Heart left ventricle (tissue), 16 donors: Measurements from ENCODE around the gene TMEM248. TPM values are rescaled to one million over a fixed set of nuclear protein-coding genes. Genes with fewer than 3 reads are reported as not detected.

Source experiments
- ATAC-seq, 4 donors: fragments of 200-7000 bp; cut with Tn5 transposase; one replicate each; pipeline ENCODE4 v1.9.1; 2020 to 2022; ENCODE audit warnings: moderate library complexity in 4 of 4, mild to moderate bottlenecking in 3 of 4, moderate number of reproducible peaks in 1 of 4
- DNase-seq, 5 donors: peaks; one replicate each; pipeline ENCODE4 v3.0.0-alpha.2; 2020
- H3K27ac ChIP-seq, 12 donors: fragments of 200-600 bp; sonication (generic) in 4 of 12; one replicate each; pipeline versions ENCODE4 v1.5.0 to v1.8.0; 2016 to 2022; ENCODE audit warnings: mild to moderate bottlenecking in 2 of 12
- H3K27me3 ChIP-seq, 9 donors: fragments of 200-600 bp; sonication (generic) in 2 of 9; one replicate each; pipeline versions ENCODE4 v1.5.1 to v1.8.0; 2016 to 2022; ENCODE audit warnings: mild to moderate bottlenecking in 3 of 9
- H3K36me3 ChIP-seq, 9 donors: fragments of 200-600 bp; sonication (generic) in 2 of 9; one replicate each; pipeline versions ENCODE4 v1.5.0 to v1.8.0; 2018 to 2022; ENCODE audit warnings: mild to moderate bottlenecking in 2 of 9
- H3K4me1 ChIP-seq, 12 donors: fragments of 200-600 bp; sonication (generic) in 4 of 12; one replicate each; pipeline versions ENCODE4 v1.5.0 to v1.8.0; 2016 to 2022; ENCODE audit warnings: mild to moderate bottlenecking in 3 of 12
- H3K4me3 ChIP-seq, 12 donors: fragments of 200-600 bp; sonication (generic) in 4 of 12; one replicate each; pipeline versions ENCODE4 v1.5.0 to v1.8.0; 2017 to 2022; ENCODE audit warnings: mild to moderate bottlenecking in 9 of 12, moderate library complexity in 4 of 12
- H3K9me3 ChIP-seq, 12 donors: fragments of 200-600 bp; sonication (generic) in 4 of 12; one replicate each; pipeline versions ENCODE4 v1.5.0 to v1.8.0; 2016 to 2022; ENCODE audit warnings: mild to moderate bottlenecking in 1 of 12
- CTCF ChIP-seq, 12 donors: fragments of 200-600 bp; sonication (generic) in 4 of 12; IDR thresholded peaks; one replicate each; pipeline versions ENCODE4 v1.5.0 to v1.8.0; 2018 to 2022; ENCODE audit warnings: antibody characterized with exemption in 12 of 12, mild to moderate bottlenecking in 5 of 12
- POLR2A ChIP-seq, 2 donors: fragments of 450-650 bp; IDR thresholded peaks; one replicate each; pipeline ENCODE4 v1.6.1; 2017; ENCODE audit warnings: antibody characterized with exemption in 2 of 2, mild to moderate bottlenecking in 2 of 2, moderate library complexity in 2 of 2
- WGBS, 4 donors: extraction: QIAGEN DNeasy Blood & Tissue Kit in 2 of 4; methylation state at CpG; one replicate each; pipeline versions ENCODE4 v1.1.5 to v1.1.7; 2013 to 2018; 5-methylcytosine and 5-hydroxymethylcytosine counted together
- intact Hi-C, 10 donors: fragments of 100-400 bp; cut with DNase I; formaldehyde crosslinking; loops; one replicate each; pipeline versions ENCODE4 v1.11.1 to v1.14.2; 2022
- polyA plus RNA-seq, 2 donors: library from polyadenylated mRNA; stranded (reverse); fragments of 200-250 nt; gene quantifications; one replicate each; pipeline ENCODE4 v1.2.3, GENCODE V29; 2013
- total RNA-seq, 9 donors: library from RNA; depleted of rRNA in 2 of 9; stranded (reverse); fragments of >200 nt in 2 of 9; fragmentation: NEBNext Ultra II Directional in 3 of 9; extraction: Animal tissue kit (Norgen Biotek cat#: 25700) in 3 of 9; gene quantifications; one replicate each; pipeline versions ENCODE4 v1.1.0 to v1.2.4, GENCODE V29; 2016 to 2023
- donor health status: ischemic (EF 13 %, LVEDD 7.1; RV severe dilation, severe dysfunction).
- donor health status: healthy with polysubstance abuse.
- donor health status: DM: no; HTN: yes; CAD: no.
- donor health status: DM: no; HTN: no; CAD: no.
- donor health status: ischemic (EF 25% LVEDD 6.9; RV normal size, moderate dysfunction).
- donor health status: ischemic (EF 25% LVEDD 5.7; RV mildly dilated, moderate dysfunction).
- donor health status: healthy.
- donor health status: DM: yes; HTN: yes; CAD: no.
- donor health status: ischemic (EF 35%, LVEDD 5.7; RV mildly dilated, moderate dysfunction).
- donor health status: nonischemic (EF 11% LVEDD 7.7; RV severe dilation, severe dysfunction).
- donor health status: DM: yes; HTN: yes; CAD: no.
- donor health status: PGD.
- donor health status: ischemic (EF 29% LVEDD 5.4; RV normal size, mild dysfunction).
- donor health status: nonischemic (EF 23%, LVEDD 6.1; RV moderate dilation, normal function).

Gene TMEM248
- total and polyA plus RNA-seq, 11 donors: 12.6 to 121 (median 54.6) TPM

GRCh38 chr7:66950763-66951162 is 29.7 kb downstream of the TMEM248 start:
- H3K4me3 ChIP-seq: no peak overlapping the region
- no peak for DNase-seq
- intact Hi-C loops: no loop called here
- WGBS, 4 donors: 89 to 93% (median 91%) methylated on average over 8 of the region's 8 CpGs
- ATAC-seq: no peak
- TF ChIP-seq CTCF (IDR thresholded peaks at IDR 0.05): no peak
- TF ChIP-seq POLR2A (IDR thresholded peaks at IDR 0.05): no peak
- H3K27ac ChIP-seq: no peak overlapping the region
- no peaks in the 10 kb centered on the region for H3K27me3 ChIP-seq
- peaks cover 0 to 4% (median 0%) of the 10 kb centered on the region in 12 donors for H3K4me1 ChIP-seq
- H3K36me3 ChIP-seq: peaks cover 0 to 100% (median 99%) of the 10 kb centered on the region in 9 donors
- no peaks in the 10 kb centered on the region for H3K9me3 ChIP-seq

- 76 to 78% (median 77%) methylated on average over 11 of the region's 11 CpGs for WGBS, 4 donors
- Histone ChIP-seq H3K4me3 (no peak overlapping the region), H3K27me3 (no peaks in the 10 kb centered on the region), H3K27ac (no peak overlapping the region), H3K4me1 (peaks cover 0 to 6% (median 0%) of the 10 kb centered on the region in 12 donors), H3K9me3 (no peaks in the 10 kb centered on the region), H3K36me3 (peaks cover 0 to 100% (median 99%) of the 10 kb centered on the region in 9 donors)
- TF ChIP-seq POLR2A (IDR thresholded peaks at IDR 0.05) (no peak), CTCF (IDR thresholded peaks at IDR 0.05) (no peak)
- DNase-seq (no peak), ATAC-seq (peak in 1 of 4 donors; percentile 27)
- intact Hi-C loops: no loop called here
Observed at GRCh38 chr7:66952343-66953043, 31.5 kb downstream of the TMEM248 start.

GRCh38 chr7:66953044-66953427 is 32.0 kb downstream of the TMEM248 start:
- WGBS, 4 donors: 89 to 94% (median 89%) methylated on average over 5 of the region's 5 CpGs
- H3K9me3 ChIP-seq: no peaks in the 10 kb centered on the region
- H3K4me1 ChIP-seq: peaks cover 0 to 12% (median 0%) of the 10 kb centered on the region in 12 donors
- peaks cover 0 to 100% (median 99%) of the 10 kb centered on the region in 9 donors for H3K36me3 ChIP-seq
- no peak for DNase-seq
- no peak for TF ChIP-seq POLR2A (IDR thresholded peaks at IDR 0.05)
- no peak for TF ChIP-seq CTCF (IDR thresholded peaks at IDR 0.05)
- H3K27ac ChIP-seq: no peak overlapping the region
- H3K4me3 ChIP-seq: no peak overlapping the region
- no peak for ATAC-seq
- H3K27me3 ChIP-seq: no peaks in the 10 kb centered on the region
- intact Hi-C loops: no loop called here

- ATAC-seq (peak in 3 of 4 donors; percentile 51 to 75 (median 56)), DNase-seq (no peak)
- intact Hi-C loops: no loop called here
- peaks cover 0 to 82% (median 65%) of the 10 kb centered on the region in 9 donors for H3K36me3 ChIP-seq
- H3K27me3 ChIP-seq: no peaks in the 10 kb centered on the region
- 72 to 76% (median 73%) methylated on average over 13 of the region's 13 CpGs for WGBS, 4 donors
- no peaks in the 10 kb centered on the region for H3K9me3 ChIP-seq
- H3K4me3 ChIP-seq: no peak overlapping the region
- TF ChIP-seq POLR2A (IDR thresholded peaks at IDR 0.05): no peak
- no peak for TF ChIP-seq CTCF (IDR thresholded peaks at IDR 0.05)
- H3K27ac ChIP-seq: peak overlapping the region in 4 of 12 donors; percentile 0 to 43 (median 28)
- peaks cover 0 to 12% (median 0%) of the 10 kb centered on the region in 12 donors for H3K4me1 ChIP-seq
Observed at GRCh38 chr7:66957595-66958290, 36.7 kb downstream of the TMEM248 start.
